HG03378 (cell line): ENCODE measurements around the gene JAKMIP1.

Experiments used
- ATAC-seq: cut with Tn5 transposase; IDR thresholded peaks from one replicate; pipeline ENCODE4 v1.9.1; 2021; ENCODE audit warnings: mild to moderate bottlenecking, moderate library complexity; ENCODE audit not compliant: unreplicated experiment

The JAKMIP1 gene

GRCh38 chr4:6105311-6105911 is 94.9 kb downstream of the JAKMIP1 start:
- no peak for ATAC-seq

DNA sequence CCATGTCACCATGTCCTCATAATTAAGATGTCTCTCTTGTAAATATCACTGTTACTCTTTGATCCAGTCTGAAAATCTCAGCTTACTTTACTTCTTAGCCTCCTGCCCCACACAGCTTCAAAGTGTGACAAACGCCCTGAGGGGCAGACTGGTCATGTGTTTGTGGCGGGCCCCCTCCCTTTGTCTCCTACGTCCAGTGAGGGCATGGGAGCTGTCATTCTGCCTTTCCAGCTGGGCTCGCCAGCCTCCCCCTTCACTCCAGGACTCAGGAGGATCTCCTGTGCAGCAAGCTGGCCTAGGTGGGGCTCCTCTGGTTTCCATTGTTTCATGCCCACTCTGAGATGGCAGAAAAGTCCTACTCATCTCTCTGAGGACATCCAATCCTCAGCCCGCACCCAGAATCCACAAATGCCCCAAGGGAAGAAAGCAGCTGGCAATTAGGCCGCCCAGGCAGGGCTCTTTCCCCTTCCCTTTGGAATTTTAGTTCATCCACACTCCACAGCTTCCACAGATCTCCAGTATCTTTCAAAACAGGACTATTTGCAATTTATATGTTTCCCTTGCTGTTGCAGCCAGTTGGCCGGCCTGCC is 95.7 kb downstream of the JAKMIP1 start:
- ATAC-seq, result no peak

- no peak for ATAC-seq
Observed at GRCh38 chr4:6097581-6097980, 102.8 kb downstream of the JAKMIP1 start.

- no peak for ATAC-seq
Observed at GRCh38 chr4:6095897-6096296, 104.5 kb downstream of the JAKMIP1 start.

- no peak for ATAC-seq
Observed at GRCh38 chr4:6095023-6095752, 105.2 kb downstream of the JAKMIP1 start.

GRCh38 chr4:6093671-6094070 is 106.7 kb downstream of the JAKMIP1 start:
- no peak for ATAC-seq

GRCh38 chr4:6092971-6093370 is 107.4 kb downstream of the JAKMIP1 start:
- ATAC-seq, result no peak

DNA sequence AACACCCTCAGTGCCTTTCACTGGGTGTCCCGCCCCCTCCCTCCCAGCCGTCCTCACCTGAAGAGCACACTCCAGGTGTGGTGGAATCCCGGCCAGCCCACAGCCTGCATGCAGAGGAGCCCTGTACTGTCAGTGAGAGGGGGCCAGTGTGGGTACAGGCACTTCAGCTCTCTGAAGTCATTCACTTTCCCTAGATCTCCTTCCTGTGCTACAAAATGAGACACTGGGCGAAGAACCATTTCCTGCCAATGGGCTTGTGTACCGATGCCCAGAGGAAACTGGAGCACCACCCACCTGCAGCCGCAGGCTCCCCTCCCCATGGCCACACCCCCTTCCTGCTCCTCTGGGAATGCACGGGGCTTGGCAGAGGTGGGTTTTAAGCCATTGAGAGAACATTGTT is 108.2 kb downstream of the JAKMIP1 start:
- no peak for ATAC-seq

GRCh38 chr4:6090931-6091330 is 109.4 kb downstream of the JAKMIP1 start:
- no peak for ATAC-seq

GRCh38 chr4:6088950-6089349 is 111.4 kb downstream of the JAKMIP1 start:
- no peak for ATAC-seq

DNA sequence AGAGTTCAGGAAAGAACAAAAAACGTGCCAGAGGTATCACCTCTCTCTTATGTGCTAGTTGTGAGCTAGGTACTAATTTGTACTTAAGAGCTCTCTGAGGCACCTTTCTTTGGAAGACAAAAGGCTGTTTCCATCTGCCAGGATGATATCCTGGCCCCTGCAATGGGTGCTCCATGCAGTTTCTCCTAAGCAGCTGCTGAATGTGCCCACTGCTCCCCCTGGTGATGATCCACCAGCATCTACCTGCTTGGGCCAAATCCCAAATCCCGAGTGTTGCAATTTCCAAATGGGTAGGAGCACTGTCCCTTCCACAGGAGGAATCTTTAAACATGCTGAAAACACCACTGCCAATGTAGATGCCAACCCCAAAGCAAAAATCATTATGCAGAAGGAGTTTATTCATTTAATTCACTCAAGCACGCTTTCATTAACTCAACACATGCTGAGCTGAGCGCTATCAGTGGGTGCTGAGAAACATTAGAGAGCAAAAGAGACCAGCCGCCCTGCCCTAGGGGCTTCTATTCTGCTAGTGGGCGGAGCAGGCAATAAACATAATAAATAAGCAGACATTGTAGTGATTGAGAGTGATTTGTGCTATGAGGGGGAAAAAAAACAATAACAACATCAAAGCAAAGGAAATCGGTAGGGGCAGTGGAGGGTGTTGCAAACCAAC is 112.5 kb downstream of the JAKMIP1 start:
- no peak for ATAC-seq

DNA sequence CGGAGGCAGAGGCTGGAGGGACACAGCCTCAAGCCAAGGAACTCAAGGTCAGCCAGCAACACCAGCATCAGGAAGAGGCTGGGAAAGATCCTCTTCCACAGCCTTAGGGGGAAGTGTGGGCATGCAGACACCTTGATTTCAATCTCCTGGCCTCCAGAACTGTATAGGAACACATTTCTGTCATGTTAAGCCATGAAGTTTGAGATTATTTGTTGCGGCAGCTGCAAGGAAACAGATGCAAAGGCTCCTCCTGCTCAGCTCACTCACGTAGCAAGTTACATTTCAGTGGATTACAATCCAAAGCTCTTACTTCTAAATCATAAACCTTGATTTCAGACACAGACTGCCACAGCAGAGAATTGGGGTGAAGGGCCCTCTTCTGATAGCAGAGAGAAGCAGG is 113.5 kb downstream of the JAKMIP1 start:
- ATAC-seq, result no peak

DNA sequence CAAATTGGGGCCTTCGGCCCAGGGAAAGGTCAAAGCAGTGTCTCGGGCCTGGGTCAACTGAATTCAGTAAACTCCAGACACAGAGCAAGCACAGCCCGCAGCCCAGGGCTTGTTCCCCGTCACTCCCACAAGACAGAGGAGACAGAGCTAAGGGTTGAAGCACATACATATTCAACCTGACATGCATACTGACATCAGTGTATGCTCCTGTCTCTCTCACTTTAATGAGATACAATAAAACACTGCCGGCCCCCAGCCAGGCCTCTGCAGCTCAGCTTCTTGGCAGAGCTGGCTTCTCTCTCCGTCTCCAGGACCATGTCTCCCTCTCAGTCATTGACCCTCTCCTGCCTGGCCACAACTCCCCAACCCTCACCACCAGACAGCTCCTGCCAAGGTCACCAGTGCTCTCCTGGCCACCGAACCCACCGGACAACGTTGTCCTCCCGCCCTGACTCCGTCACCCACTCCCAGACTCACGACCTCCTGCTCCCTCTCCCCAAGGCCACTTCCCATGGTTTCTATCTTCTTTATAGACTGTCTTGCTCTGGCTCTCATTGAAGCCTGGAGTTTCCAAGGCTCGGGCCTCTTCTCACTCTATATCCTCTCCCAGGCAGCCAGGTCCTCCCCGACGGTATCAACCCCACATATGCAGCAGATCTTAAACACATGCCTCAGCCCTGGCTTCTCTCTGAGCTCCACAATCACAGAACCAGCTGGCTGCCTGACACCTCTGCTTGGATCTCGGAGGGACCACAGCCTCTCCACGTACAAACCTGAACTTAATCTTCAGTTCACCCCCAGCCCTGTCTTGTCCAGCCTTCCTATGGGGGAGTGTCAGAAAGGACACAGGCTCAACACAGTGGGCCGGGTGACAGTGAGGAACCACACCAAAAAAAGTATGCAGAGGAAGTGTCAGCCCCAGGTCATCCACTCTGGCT is 114.4 kb downstream of the JAKMIP1 start:
- ATAC-seq, result no peak

GRCh38 chr4:6085028-6085690 is 115.2 kb downstream of the JAKMIP1 start:
- no peak for ATAC-seq

DNA sequence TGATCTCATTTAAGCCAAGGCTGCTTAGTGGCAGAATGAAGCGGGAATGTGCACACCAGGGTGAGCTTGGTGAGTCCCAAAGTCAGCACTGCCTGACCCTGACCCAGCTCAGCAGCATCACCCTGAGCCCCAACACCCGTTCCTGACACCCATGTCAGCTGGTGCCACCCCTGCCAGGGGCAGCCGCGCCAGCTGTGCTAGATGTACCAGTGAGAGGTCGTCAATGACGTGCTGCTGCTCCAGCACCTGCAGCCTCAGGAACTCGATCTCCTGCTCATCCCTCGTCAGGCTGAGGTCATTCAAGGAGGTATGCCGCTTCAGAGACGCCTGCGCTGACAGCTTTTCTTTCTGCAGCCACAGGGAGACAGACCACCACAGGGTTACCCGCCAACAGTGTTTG is 120.4 kb downstream of the JAKMIP1 start:
- ATAC-seq, result no peak

- ATAC-seq, result no peak
Observed at GRCh38 chr4:6078560-6078959, 121.8 kb downstream of the JAKMIP1 start.

DNA sequence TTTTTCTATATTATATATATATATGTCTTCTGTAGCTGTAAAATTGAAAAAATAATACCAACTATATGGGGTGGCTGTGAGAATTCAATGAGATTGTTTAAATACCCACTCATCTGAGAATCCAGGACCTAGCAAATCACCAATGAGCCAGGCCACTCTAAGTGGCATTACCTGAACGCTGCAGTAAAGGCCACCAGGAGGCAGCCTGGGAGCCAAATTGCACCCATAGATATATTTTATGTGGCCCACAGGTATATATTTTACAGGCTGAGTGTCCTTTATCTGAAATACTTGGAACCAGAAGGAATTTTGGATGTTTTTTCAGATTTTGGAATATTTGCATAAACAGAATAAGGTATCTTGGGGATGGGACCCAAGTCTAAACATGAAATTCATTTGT is 124.0 kb downstream of the JAKMIP1 start:
- ATAC-seq, result no peak

- no peak for ATAC-seq
Observed at GRCh38 chr4:6074758-6075157, 125.6 kb downstream of the JAKMIP1 start.

DNA sequence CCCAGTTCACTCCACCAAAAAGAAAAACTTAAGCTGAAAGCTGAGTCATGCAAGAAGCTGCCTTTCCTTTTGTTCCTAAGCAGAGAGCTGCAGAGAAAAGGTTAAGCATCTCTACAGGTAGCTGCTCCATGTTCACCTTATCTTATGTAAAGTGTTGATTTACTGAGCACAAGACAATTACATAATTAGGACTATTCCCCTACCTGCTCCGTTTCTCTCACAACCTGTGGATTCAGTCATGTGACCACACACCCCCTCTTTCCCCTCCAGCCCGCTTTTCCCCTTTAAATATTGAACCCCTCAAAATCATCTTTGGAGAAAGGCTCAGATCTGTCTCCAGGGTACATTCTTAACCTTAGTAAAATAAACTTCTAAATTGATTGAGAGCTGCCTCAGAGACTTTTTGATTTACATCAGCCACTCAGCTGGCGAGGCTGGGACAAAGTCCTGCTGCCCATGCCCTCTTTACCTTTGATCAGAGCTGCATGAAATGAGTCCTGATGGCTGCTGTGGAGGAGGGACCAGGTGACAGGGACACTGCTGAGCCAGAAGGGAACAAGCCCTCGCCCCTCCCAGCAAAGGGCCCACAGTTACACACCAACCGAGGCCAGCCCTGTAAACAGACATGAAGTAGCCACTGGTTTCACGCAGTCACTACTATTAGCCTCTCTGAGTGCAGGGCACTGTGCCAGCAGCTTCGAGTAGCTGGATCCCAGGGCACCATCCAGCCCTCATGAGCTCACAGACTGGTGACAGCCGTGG is 128.2 kb downstream of the JAKMIP1 start:
- no peak for ATAC-seq
